H9 (cell line): ENCODE measurements around the gene CORIN. TPM values are rescaled to one million over a fixed set of nuclear protein-coding genes. Genes with fewer than 3 reads are reported as not detected.

ENCODE experiments used
- DNase-seq: peaks from one replicate; pipeline ENCODE4 v3.0.0-alpha.2; 2017
- H2AFZ ChIP-seq: one replicate; pipeline ENCODE4 v1.6.1; 2013; ENCODE audit warnings: mild to moderate bottlenecking, low read length, control low read depth, moderate library complexity
- H2AK5ac ChIP-seq: 2 replicates; pipeline ENCODE4 v1.6.1; 2013; ENCODE audit warnings: low read length, control low read depth, mixed read lengths; ENCODE audit not compliant: insufficient read length
- H2BK120ac ChIP-seq: one replicate; pipeline ENCODE4 v1.6.1; 2013; ENCODE audit warnings: low read depth, mild to moderate bottlenecking, low read length, control low read depth, inconsistent platforms; ENCODE audit not compliant: poor library complexity, severe bottlenecking
- H2BK12ac ChIP-seq: 2 replicates; pipeline ENCODE4 v1.6.1; 2013; ENCODE audit warnings: low read length, control low read depth, mixed read lengths, low read depth; ENCODE audit not compliant: insufficient read length
- H2BK15ac ChIP-seq: 2 replicates; pipeline ENCODE4 v1.6.1; 2013; ENCODE audit warnings: low read depth, low read length, control low read depth
- H2BK20ac ChIP-seq: one replicate; pipeline ENCODE4 v1.6.1; 2013; ENCODE audit warnings: low read depth, mild to moderate bottlenecking, low read length, control low read depth, inconsistent platforms; ENCODE audit not compliant: poor library complexity, severe bottlenecking
- H2BK5ac ChIP-seq: 2 replicates; pipeline ENCODE4 v1.6.1; 2013; ENCODE audit warnings: low read length, control low read depth, mixed read lengths; ENCODE audit not compliant: insufficient read length
- H3K14ac ChIP-seq: 2 replicates; pipeline ENCODE4 v1.6.1; 2013; ENCODE audit warnings: low read length, control low read depth; ENCODE audit not compliant: insufficient read depth
- H3K18ac ChIP-seq: 2 replicates; pipeline ENCODE4 v1.6.1; 2013; ENCODE audit warnings: low read depth, mild to moderate bottlenecking, mixed read lengths, low read length, control low read depth; ENCODE audit not compliant: insufficient read length
- H3K23ac ChIP-seq: 2 replicates; pipeline ENCODE4 v1.6.1; 2013; ENCODE audit warnings: low read length, control low read depth, mixed read lengths, low read depth; ENCODE audit not compliant: insufficient read length
- H3K23me2 ChIP-seq: 2 replicates; pipeline ENCODE4 v1.6.1; 2013; ENCODE audit warnings: low read depth, mild to moderate bottlenecking, mixed read lengths, low read length, control low read depth; ENCODE audit not compliant: insufficient read length, poor library complexity, severe bottlenecking
- H3K27ac ChIP-seq: 2 replicates; pipeline ENCODE4 v1.5.1; 2013; ENCODE audit warnings: low read length, control low read depth, mixed read lengths, low read depth; ENCODE audit not compliant: insufficient read length
- H3K27me3 ChIP-seq: 2 replicates; pipeline ENCODE4 v1.6.1; 2013; ENCODE audit warnings: low read length, control low read depth, inconsistent platforms; ENCODE audit not compliant: insufficient read depth
- H3K4ac ChIP-seq: 2 replicates; pipeline ENCODE4 v1.6.1; 2013; ENCODE audit warnings: low read depth, mild to moderate bottlenecking, control low read depth, inconsistent platforms, low read length, moderate library complexity
- H3K4me1 ChIP-seq: 2 replicates; pipeline ENCODE4 v1.6.1; 2013; ENCODE audit warnings: low read length, control low read depth, inconsistent platforms; ENCODE audit not compliant: insufficient read depth
- H3K4me2 ChIP-seq: 2 replicates; pipeline ENCODE4 v1.6.1; 2013; ENCODE audit warnings: low read length, control low read depth, mixed read lengths; ENCODE audit not compliant: insufficient read length, insufficient read depth
- H3K56ac ChIP-seq: 2 replicates; pipeline ENCODE4 v1.6.1; 2013; ENCODE audit warnings: low read depth, mild to moderate bottlenecking, mixed read lengths, low read length, control low read depth; ENCODE audit not compliant: insufficient read length
- H3K79me1 ChIP-seq: 2 replicates; pipeline ENCODE4 v1.6.1; 2013; ENCODE audit warnings: low read depth, mild to moderate bottlenecking, moderate library complexity, low read length, control low read depth, inconsistent platforms; ENCODE audit not compliant: insufficient read depth, poor library complexity, severe bottlenecking
- H3K79me2 ChIP-seq: 2 replicates; pipeline ENCODE4 v1.6.1; 2013; ENCODE audit warnings: low read length, control low read depth, inconsistent platforms; ENCODE audit not compliant: insufficient read depth
- H3K9ac ChIP-seq: 2 replicates; pipeline ENCODE4 v1.6.1; 2013; ENCODE audit warnings: low read length, control low read depth, mixed read lengths; ENCODE audit not compliant: insufficient read length; ENCODE audit errors: extremely low read depth
- H3K9me3 ChIP-seq: one replicate; pipeline ENCODE4 v1.6.1; 2013; ENCODE audit warnings: low read depth, low read length, inconsistent platforms; ENCODE audit not compliant: control insufficient read depth
- H3T11ph ChIP-seq: one replicate; pipeline ENCODE4 v1.6.1; 2013; ENCODE audit warnings: mild to moderate bottlenecking, low read length, control low read depth, inconsistent platforms
- H4K20me1 ChIP-seq: one replicate; pipeline ENCODE4 v1.6.1; 2013; ENCODE audit not compliant: control insufficient read depth, insufficient read length, insufficient read depth
- H4K5ac ChIP-seq: 2 replicates; pipeline ENCODE4 v1.6.1; 2013; ENCODE audit warnings: low read depth, mild to moderate bottlenecking, mixed read lengths, low read length, control low read depth; ENCODE audit not compliant: insufficient read length
- H4K8ac ChIP-seq: replicated peaks from 2 replicates; pipeline ENCODE4 v1.6.1; 2013; ENCODE audit warnings: low read length, control low read depth, mixed read lengths, low read depth; ENCODE audit not compliant: insufficient read length
- H4K91ac ChIP-seq: 2 replicates; pipeline ENCODE4 v1.6.1; 2013; ENCODE audit warnings: low read depth, mild to moderate bottlenecking, moderate library complexity, mixed read lengths, low read length, control low read depth; ENCODE audit not compliant: insufficient read length
- H3K27ac Mint-ChIP-seq, 3 experiments: 2 replicates in 2 of 3; 3 replicates in 1 of 3; pipeline ENCODE4 v1.8.0; 2020 to 2021; ENCODE audit warnings: mixed read lengths in 3 of 3, mild to moderate bottlenecking in 1 of 3, moderate library complexity in 1 of 3
- H3K27me3 Mint-ChIP-seq: 2 replicates; pipeline ENCODE4 v1.8.0; 2021; ENCODE audit warnings: low read depth, mild to moderate bottlenecking, moderate library complexity, mixed read lengths
- H3K36me3 Mint-ChIP-seq, 3 experiments: 2 replicates in 2 of 3; 3 replicates in 1 of 3; pipeline ENCODE4 v1.8.0; 2020 to 2021; ENCODE audit warnings: low read depth in 3 of 3, mixed read lengths in 3 of 3; ENCODE audit not compliant: insufficient read depth in 1 of 3
- H3K4me1 Mint-ChIP-seq, 2 experiments: 2 replicates each; pipeline ENCODE4 v1.8.0; 2020; ENCODE audit warnings: mixed read lengths in 2 of 2
- H3K4me3 Mint-ChIP-seq, 2 experiments: 2 replicates in 1 of 2; 3 replicates in 1 of 2; pipeline ENCODE4 v1.8.0; 2020 to 2021; ENCODE audit warnings: mild to moderate bottlenecking in 2 of 2, mixed read lengths in 2 of 2, moderate library complexity in 1 of 2
- H3K9me3 Mint-ChIP-seq, 2 experiments: 2 replicates in 1 of 2; 3 replicates in 1 of 2; pipeline ENCODE4 v1.8.0; 2020; ENCODE audit warnings: mild to moderate bottlenecking in 2 of 2, mixed read lengths in 2 of 2, moderate library complexity in 1 of 2
- WGBS: extraction: QIAGEN DNeasy Blood & Tissue Kit; methylation state at CpG from one replicate; pipeline ENCODE4 v1.1.7; 2013; ENCODE audit warnings: missing lambda C conversion rate, low lambda C conversion rate, mixed read lengths; ENCODE audit not compliant: insufficient read length; ENCODE audit errors: extremely low coverage; 5-methylcytosine and 5-hydroxymethylcytosine counted together
- total RNA-seq: library from RNA; stranded (reverse); gene quantifications from 2 replicates; pipeline ENCODE4 v1.2.1, GENCODE V29; 2021
- TF ChIP-seq, protein P1 (sequence below): fragments of 200-600 bp; sonication (generic); conservative IDR thresholded peaks from 3 replicates; pipeline ENCODE4 v1.8.0; 2021; ENCODE audit warnings: antibody characterized with exemption, mild to moderate bottlenecking

Gene CORIN
- total RNA-seq, 1 experiment from 2014 or later: 0.39 TPM

- Histone ChIP-seq H3K56ac (no peak overlapping the region), H2BK120ac (no peak overlapping the region), H2BK20ac (no peak overlapping the region), H2AK5ac (no peak overlapping the region), H3K27ac (no peak overlapping the region), H3K9ac (no peak overlapping the region), H3K23me2 (no peaks in the 10 kb centered on the region), H3K4ac (no peak overlapping the region), H3K79me1 (no peaks in the 10 kb centered on the region), H2BK15ac (no peak overlapping the region), H4K91ac (no peak overlapping the region), H3T11ph (no peak overlapping the region), H3K4me2 (no peak overlapping the region), H3K79me2 (no peaks in the 10 kb centered on the region), H3K4me1 (no peaks in the 10 kb centered on the region), H3K23ac (no peak overlapping the region), H3K27me3 (no peaks in the 10 kb centered on the region), H4K5ac (no peak overlapping the region), H3K9me3 (no peaks in the 10 kb centered on the region), H4K20me1 (no peaks in the 10 kb centered on the region), H2AFZ (no peak overlapping the region), H3K18ac (no peak overlapping the region), H2BK12ac (no peak overlapping the region), H4K8ac (no peak overlapping the region), H3K14ac (no peak overlapping the region), H2BK5ac (no peak overlapping the region)
- no peaks in the 10 kb centered on the region for H3K36me3 Mint-ChIP-seq
- DNase-seq: no peak
- H3K27me3 Mint-ChIP-seq: peaks cover 1% of the 10 kb centered on the region; the same call in 1 of the 2 replicates
- TF ChIP-seq, protein P1, sequence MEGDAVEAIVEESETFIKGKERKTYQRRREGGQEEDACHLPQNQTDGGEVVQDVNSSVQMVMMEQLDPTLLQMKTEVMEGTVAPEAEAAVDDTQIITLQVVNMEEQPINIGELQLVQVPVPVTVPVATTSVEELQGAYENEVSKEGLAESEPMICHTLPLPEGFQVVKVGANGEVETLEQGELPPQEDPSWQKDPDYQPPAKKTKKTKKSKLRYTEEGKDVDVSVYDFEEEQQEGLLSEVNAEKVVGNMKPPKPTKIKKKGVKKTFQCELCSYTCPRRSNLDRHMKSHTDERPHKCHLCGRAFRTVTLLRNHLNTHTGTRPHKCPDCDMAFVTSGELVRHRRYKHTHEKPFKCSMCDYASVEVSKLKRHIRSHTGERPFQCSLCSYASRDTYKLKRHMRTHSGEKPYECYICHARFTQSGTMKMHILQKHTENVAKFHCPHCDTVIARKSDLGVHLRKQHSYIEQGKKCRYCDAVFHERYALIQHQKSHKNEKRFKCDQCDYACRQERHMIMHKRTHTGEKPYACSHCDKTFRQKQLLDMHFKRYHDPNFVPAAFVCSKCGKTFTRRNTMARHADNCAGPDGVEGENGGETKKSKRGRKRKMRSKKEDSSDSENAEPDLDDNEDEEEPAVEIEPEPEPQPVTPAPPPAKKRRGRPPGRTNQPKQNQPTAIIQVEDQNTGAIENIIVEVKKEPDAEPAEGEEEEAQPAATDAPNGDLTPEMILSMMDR: no peak
- no peaks in the 10 kb centered on the region for H3K4me1 Mint-ChIP-seq
- WGBS: no CpG with 5 or more reads among the region's 4 CpGs
- H3K4me3 Mint-ChIP-seq: no peak overlapping the region
- H3K27ac Mint-ChIP-seq: no peak overlapping the region
- H3K9me3 Mint-ChIP-seq: no peaks in the 10 kb centered on the region
These were observed 222.5 kb downstream of the CORIN start for GRCh38 chr4:47615385-47615784.
